WERI-Rb-1 (cell line): Measurements from ENCODE around the gene NARS2.

ENCODE experiments used
- DNase-seq: peaks from one replicate; pipeline ENCODE4 v3.0.0-alpha.2; 2020
- H3K27ac ChIP-seq: fragments of 250-450 bp; sonication (Bioruptor Pico); 2 replicates; pipeline ENCODE4 v1.5.1; 2020; ENCODE audit warnings: mild to moderate bottlenecking, moderate library complexity
- H3K27me3 ChIP-seq: fragments of 250-450 bp; sonication (Bioruptor Pico); 2 replicates; pipeline ENCODE4 v1.5.1; 2021; ENCODE audit warnings: mild to moderate bottlenecking, low read depth, moderate library complexity; ENCODE audit not compliant: insufficient read depth, severe bottlenecking
- H3K36me3 ChIP-seq: fragments of 250-450 bp; sonication (Bioruptor Pico); 2 replicates; pipeline ENCODE4 v1.5.1; 2020; ENCODE audit warnings: mild to moderate bottlenecking, moderate library complexity
- H3K4me3 ChIP-seq: 2 replicates; pipeline ENCODE4 v1.5.1; 2011; ENCODE audit warnings: low read depth, mild to moderate bottlenecking, control low read depth, low read length
- H3K9me3 ChIP-seq: fragments of 250-450 bp; sonication (Bioruptor Pico); 2 replicates; pipeline ENCODE4 v1.5.1; 2021; ENCODE audit warnings: mild to moderate bottlenecking, moderate library complexity; ENCODE audit not compliant: severe bottlenecking
- TF ChIP-seq, protein P1 (sequence below): IDR thresholded peaks from 2 replicates; pipeline ENCODE4 v1.5.1; 2011; ENCODE audit warnings: low read depth, mild to moderate bottlenecking, control low read depth, inconsistent platforms, low read length

NARS2 gene

DNA sequence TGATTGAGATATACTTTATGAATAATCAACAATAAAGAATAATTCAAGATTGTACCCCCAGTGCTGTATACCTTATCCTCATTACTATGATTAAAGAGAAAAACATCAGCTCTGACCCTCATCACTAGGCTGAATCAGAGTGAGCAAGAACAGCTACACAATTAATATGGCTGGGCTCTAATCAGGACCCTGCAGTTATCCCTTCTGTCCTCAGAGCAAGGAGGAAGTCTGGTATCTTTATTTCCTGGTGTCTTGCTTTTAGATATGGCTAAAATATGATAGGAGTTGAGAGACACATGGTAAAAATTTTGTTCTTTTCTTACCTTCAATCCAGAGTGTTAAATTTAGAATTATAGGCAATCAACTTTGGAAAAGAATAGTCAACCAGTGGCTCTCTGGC, 128.5 kb downstream of the NARS2 start:
- no peaks in the 10 kb centered on the region for H3K27me3 ChIP-seq
- TF ChIP-seq, protein P1, sequence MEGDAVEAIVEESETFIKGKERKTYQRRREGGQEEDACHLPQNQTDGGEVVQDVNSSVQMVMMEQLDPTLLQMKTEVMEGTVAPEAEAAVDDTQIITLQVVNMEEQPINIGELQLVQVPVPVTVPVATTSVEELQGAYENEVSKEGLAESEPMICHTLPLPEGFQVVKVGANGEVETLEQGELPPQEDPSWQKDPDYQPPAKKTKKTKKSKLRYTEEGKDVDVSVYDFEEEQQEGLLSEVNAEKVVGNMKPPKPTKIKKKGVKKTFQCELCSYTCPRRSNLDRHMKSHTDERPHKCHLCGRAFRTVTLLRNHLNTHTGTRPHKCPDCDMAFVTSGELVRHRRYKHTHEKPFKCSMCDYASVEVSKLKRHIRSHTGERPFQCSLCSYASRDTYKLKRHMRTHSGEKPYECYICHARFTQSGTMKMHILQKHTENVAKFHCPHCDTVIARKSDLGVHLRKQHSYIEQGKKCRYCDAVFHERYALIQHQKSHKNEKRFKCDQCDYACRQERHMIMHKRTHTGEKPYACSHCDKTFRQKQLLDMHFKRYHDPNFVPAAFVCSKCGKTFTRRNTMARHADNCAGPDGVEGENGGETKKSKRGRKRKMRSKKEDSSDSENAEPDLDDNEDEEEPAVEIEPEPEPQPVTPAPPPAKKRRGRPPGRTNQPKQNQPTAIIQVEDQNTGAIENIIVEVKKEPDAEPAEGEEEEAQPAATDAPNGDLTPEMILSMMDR = no peak
- no peak overlapping the region for H3K27ac ChIP-seq
- H3K9me3 ChIP-seq = no peaks in the 10 kb centered on the region
- H3K36me3 ChIP-seq = peaks cover 8% of the 10 kb centered on the region
- no peak for DNase-seq
- H3K4me3 ChIP-seq = no peak overlapping the region

DNA sequence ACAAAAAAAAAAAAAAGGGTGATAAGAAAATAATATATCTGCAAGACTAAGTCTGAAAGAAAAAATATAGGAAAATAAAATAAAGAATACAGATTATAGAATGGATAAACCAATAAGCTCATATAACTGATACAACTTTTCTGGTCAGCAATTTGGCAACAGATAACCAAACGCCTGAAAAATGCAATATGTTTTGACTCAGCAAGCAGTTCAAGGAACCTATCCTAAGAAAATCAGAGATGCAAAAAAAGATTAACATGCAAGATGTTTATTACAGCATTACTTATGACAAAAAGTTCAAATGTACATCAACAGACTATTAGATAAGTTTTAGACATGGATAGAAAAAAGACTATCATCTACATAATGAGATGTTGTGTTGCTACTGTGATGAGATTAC, 129.9 kb downstream of the NARS2 start:
- H3K9me3 ChIP-seq = no peaks in the 10 kb centered on the region
- no peak for DNase-seq
- no peak overlapping the region for H3K4me3 ChIP-seq
- no peaks in the 10 kb centered on the region for H3K27me3 ChIP-seq
- no peak overlapping the region for H3K27ac ChIP-seq
- TF ChIP-seq, protein P1 = no peak
- H3K36me3 ChIP-seq = peaks cover 8% of the 10 kb centered on the region

DNA sequence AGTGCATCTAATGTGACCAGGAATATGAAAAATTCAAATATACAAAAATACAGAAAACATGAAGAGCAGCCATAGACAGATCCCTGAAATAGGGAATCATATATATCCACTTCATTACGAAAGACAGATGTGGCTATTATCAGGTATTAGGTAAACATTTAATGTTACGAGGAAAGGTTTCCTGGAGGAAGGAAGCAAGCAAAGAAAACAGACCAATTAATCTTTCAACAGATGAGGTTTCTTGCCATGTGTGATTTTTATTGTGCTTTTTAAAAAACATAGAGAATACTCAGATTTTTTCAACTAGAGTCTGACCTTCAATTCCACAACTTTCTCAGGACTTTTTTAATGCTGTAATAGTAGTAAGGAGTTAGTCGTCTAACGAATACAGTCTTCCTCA, 132.7 kb downstream of the NARS2 start:
- Histone ChIP-seq H3K27me3 (no peaks in the 10 kb centered on the region), H3K36me3 (peaks cover 8% of the 10 kb centered on the region), H3K4me3 (no peak overlapping the region), H3K27ac (no peak overlapping the region), H3K9me3 (no peaks in the 10 kb centered on the region)
- no peak for DNase-seq
- TF ChIP-seq, protein P1 = no peak

DNA sequence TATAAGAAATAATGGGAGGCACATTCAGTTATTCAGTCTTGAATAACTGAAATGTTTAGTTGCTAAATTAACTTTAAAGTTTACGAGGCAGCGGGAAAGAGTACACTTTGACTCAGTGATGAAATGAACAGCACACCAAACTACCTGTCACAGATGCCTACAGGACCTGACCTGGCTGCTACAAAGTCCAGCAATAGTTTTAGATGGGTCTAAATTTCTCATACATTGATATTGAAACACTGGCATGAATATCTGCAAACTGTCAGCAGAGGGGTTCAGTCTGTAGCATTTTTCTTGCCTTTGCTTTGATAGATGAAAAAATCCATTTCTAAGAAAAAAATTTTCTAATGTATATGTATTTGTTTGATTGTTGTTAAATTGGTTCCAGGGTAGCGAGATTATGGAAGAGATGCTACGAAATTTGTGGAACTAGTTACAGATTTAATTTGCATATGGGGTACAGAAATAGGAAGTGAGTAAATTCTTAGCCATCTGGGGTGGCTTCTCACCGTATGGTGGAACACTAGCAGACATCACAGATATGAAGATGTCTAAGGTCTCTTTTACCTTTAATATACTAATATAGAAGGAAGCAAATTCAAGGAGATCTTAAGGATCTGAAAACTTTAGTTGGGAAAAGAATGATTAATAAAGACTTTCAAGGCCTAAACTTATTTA, 136.2 kb downstream of the NARS2 start:
- Histone ChIP-seq H3K27ac (no peak overlapping the region), H3K36me3 (peaks cover 5% of the 10 kb centered on the region), H3K27me3 (no peaks in the 10 kb centered on the region), H3K4me3 (no peak overlapping the region), H3K9me3 (no peaks in the 10 kb centered on the region)
- no peak for DNase-seq
- TF ChIP-seq, protein P1 = no peak

DNA sequence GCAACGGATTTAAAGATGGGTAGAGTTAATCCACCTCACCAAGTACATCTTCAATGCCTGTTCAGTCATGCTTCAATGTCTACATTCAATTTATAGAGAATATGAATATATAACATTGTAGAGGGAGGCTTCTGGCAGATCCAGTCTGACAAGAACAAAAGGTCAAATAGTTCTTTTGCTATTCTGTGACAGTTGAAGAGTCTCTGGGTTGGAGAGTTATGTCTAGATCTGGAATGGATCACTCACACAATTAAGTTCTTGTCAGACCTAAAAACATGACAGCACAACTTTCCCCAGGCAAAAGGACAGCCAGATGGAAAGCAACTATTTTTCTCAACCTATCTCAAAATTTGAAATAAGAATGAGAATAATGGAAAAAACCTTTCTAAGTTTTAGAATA, 141.7 kb downstream of the NARS2 start:
- no peak overlapping the region for H3K4me3 ChIP-seq
- H3K27me3 ChIP-seq = no peaks in the 10 kb centered on the region
- H3K36me3 ChIP-seq = no peaks in the 10 kb centered on the region
- TF ChIP-seq, protein P1 = no peak
- no peak overlapping the region for H3K27ac ChIP-seq
- no peak for DNase-seq
- H3K9me3 ChIP-seq = no peaks in the 10 kb centered on the region

DNA sequence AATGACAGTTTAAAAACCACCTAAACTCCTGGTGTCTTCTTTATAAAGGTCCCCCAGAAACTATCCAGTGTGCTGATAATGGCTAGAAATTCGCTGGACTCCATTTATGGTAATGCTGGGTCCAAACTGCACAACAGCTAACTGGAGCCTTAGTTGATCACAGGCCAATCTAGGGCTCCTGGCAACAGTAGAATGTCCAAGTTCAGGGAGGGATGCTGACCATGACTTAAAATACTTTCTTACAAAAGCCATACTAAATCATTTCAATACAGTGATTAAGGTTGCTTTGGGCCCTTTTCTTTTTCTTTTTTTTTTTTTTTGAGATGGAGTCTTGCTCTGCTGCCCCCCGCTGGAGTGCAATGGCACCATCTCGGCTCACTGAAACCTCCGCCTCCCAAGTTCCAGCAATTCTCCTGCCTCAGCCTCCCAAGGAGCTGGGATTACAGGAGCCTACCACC, 142.6 kb downstream of the NARS2 start:
- H3K9me3 ChIP-seq = no peaks in the 10 kb centered on the region

More for the DNA sequence above, 142.6 kb downstream of the NARS2 start:
- Histone ChIP-seq H3K4me3 (no peak overlapping the region), H3K27me3 (no peaks in the 10 kb centered on the region), H3K27ac (no peak overlapping the region), H3K36me3 (no peaks in the 10 kb centered on the region)
- TF ChIP-seq, protein P1 = peak; percentile 54
- peak; percentile 26 for DNase-seq
